Cardiac fibroblast (primary cell): ENCODE data around the gene NUDT19.

Experiments
- DNase-seq, 2 donors: peaks; one replicate each; pipeline versions ENCODE4 v3.0.0 to v3.0.0-alpha.2; 2010; ENCODE audit warnings: low read depth in 2 of 2
- H3K4me3 ChIP-seq, 2 donors: replicated peaks in 1 of 2; 1 replicate in 1 of 2; 2 replicates in 1 of 2; pipeline ENCODE4 v1.5.1; 2011; ENCODE audit warnings: low read depth in 2 of 2, low read length in 2 of 2, mild to moderate bottlenecking in 2 of 2, moderate library complexity in 1 of 2
- TF ChIP-seq, protein P1 (sequence below): IDR thresholded peaks from one replicate; pipeline ENCODE4 v1.5.1; 2011; ENCODE audit warnings: low read depth, mild to moderate bottlenecking, low read length, inconsistent platforms

The NUDT19 gene

DNA sequence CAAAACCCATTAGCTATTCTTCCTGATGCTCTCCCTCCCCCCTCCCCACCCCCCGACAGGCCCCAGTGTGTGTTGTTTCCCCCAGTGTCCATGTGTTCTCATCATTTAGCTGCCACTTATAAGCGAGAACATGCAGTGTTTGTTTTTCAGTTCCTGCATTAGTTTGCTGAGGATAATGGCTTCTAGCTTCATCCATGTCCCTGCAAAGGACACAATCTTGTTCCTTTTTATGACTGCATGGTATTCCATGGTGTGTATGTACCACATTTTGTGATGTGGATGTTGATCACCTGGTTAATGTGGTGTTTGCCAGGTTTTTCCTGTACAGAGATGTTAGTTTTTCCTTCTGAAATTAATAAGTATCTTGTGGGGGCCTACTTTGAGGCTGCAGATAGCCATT is 59.4 kb downstream of the NUDT19 start:
- H3K4me3 ChIP-seq: no peak overlapping the region
- DNase-seq: no peak
- TF ChIP-seq, protein P1, sequence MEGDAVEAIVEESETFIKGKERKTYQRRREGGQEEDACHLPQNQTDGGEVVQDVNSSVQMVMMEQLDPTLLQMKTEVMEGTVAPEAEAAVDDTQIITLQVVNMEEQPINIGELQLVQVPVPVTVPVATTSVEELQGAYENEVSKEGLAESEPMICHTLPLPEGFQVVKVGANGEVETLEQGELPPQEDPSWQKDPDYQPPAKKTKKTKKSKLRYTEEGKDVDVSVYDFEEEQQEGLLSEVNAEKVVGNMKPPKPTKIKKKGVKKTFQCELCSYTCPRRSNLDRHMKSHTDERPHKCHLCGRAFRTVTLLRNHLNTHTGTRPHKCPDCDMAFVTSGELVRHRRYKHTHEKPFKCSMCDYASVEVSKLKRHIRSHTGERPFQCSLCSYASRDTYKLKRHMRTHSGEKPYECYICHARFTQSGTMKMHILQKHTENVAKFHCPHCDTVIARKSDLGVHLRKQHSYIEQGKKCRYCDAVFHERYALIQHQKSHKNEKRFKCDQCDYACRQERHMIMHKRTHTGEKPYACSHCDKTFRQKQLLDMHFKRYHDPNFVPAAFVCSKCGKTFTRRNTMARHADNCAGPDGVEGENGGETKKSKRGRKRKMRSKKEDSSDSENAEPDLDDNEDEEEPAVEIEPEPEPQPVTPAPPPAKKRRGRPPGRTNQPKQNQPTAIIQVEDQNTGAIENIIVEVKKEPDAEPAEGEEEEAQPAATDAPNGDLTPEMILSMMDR: no peak

DNA sequence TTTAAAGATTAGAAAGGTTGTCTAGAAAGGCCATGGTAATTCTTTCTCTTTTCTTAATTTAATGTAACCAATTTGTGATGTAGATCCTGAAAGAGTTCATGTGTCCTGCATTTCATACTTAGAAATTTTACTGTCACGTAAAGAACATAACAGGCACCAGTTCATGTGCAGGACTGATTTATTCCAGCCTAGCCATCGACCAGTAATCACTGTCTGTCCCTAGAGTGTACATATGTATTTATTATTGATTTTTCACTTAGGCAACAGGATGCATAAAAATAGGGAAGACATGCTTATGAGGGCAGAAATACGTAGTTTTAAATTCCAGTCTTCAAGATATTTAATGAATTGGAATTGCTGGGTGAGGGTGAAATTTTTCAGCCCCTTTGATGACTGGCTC is 65.6 kb downstream of the NUDT19 start:
- H3K4me3 ChIP-seq: no peak overlapping the region
- TF ChIP-seq, protein P1: no peak
- DNase-seq: no peak
